Calu3 (cell line): ENCODE results near the gene EYA4. TPM values are rescaled to one million over a fixed set of nuclear protein-coding genes. Genes with fewer than 3 reads are reported as not detected.

Experiments
- BruUV-seq: library from RNA; stranded (reverse); fragments of 400-500 nt; replicated peaks from 2 replicates; lab custom pipeline; 2021; lab: Mats Ljungman, UMichigan
- CTCF ChIA-PET: fragments of 300-600 bp; sonication (Branson Sonifier 250); formaldehyde crosslinking; loops from one replicate; lab custom pipeline; 2022; ENCODE audit warnings: antibody characterized with exemption; lab: Charles Lee
- DNase-seq: peaks from one replicate; pipeline ENCODE4 v3.0.0; 2022
- H3K27ac Mint-ChIP-seq: one replicate; pipeline ENCODE4 v1.8.0; 2022; ENCODE audit warnings: mixed read lengths; ENCODE audit not compliant: unreplicated experiment
- H3K27me3 Mint-ChIP-seq: one replicate; pipeline ENCODE4 v1.8.0; 2022; ENCODE audit warnings: mixed read lengths; ENCODE audit not compliant: unreplicated experiment
- H3K36me3 Mint-ChIP-seq: one replicate; pipeline ENCODE4 v1.8.0; 2022; ENCODE audit warnings: mild to moderate bottlenecking, moderate library complexity, mixed read lengths; ENCODE audit not compliant: insufficient read depth, unreplicated experiment
- H3K4me1 Mint-ChIP-seq: one replicate; pipeline ENCODE4 v1.8.0; 2022; ENCODE audit warnings: mild to moderate bottlenecking, low read depth, mixed read lengths; ENCODE audit not compliant: unreplicated experiment
- H3K4me3 Mint-ChIP-seq: one replicate; pipeline ENCODE4 v1.8.0; 2022; ENCODE audit warnings: mild to moderate bottlenecking, low read depth, moderate library complexity, mixed read lengths; ENCODE audit not compliant: unreplicated experiment
- H3K9me3 Mint-ChIP-seq: one replicate; pipeline ENCODE4 v1.8.0; 2022; ENCODE audit warnings: low read depth, mixed read lengths; ENCODE audit not compliant: unreplicated experiment
- CTCF ChIP-seq: fragments of 200-600 bp; IDR thresholded peaks from one replicate; pipeline ENCODE4 v1.8.0; 2022; ENCODE audit warnings: antibody characterized with exemption; ENCODE audit not compliant: unreplicated experiment
- intact Hi-C: fragments of 100-400 bp; cut with micrococcal nuclease; formaldehyde crosslinking; loops from one replicate; pipeline ENCODE4 v1.10.0; 2022; ENCODE audit not compliant: unreplicated experiment
- total RNA-seq: library from RNA; stranded (reverse); gene quantifications from 2 replicates; pipeline ENCODE4 v1.2.3, GENCODE V29; 2022

Gene EYA4
- total RNA-seq, 1 experiment from 2014 or later: 55.1 TPM

GRCh38 chr6:133201231-133201630 is 39.9 kb upstream of the EYA4 start:
- Mint-ChIP-seq H3K36me3 (no peaks in the 10 kb centered on the region), H3K27me3 (no peaks in the 10 kb centered on the region), H3K4me3 (no peak overlapping the region), H3K9me3 (no peaks in the 10 kb centered on the region), H3K27ac (no peak overlapping the region), H3K4me1 (peaks cover 10% of the 10 kb centered on the region)
- DNase-seq: no peak
- no peak for TF ChIP-seq CTCF
- intact Hi-C loops: no loop called here
- BruUV-seq: no TSS peak
- CTCF ChIA-PET: no interaction called here

DNA sequence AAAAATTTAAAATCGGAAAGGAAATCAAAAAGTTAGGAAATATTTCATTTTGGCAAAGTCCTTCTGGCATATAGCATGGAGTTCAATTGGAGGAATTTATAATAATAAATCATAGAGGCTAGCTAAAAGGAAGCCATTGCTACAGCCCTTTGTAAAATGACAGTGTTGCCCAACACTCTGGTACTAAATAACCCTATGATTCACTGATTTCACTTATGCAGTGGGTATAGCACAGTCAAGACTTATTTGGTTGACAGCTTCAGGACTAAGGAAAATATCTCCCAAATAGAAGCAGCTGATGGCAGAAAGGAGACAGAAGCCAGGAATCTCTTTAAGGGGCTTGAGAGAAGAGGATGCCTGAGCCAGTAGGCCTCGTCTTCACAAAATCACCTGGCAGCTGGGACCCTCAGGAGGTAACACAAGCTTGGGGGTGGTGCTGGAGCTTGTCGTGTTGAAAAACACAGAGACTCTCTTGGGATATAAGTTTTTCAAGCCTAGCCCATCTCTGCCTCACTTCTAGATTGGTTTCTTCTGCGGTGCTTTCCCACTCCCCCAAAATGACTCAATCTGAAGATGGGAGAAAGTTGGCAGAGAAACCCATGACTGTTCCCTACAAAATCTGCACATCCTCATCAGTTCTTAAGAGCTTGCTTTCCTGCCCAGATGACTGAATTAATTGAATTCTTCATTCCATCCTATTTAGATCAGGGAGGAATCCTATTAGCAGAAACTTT is 38.4 kb upstream of the EYA4 start:
- Mint-ChIP-seq H3K36me3 (no peaks in the 10 kb centered on the region), H3K4me1 (peaks cover 10% of the 10 kb centered on the region), H3K4me3 (no peak overlapping the region), H3K27me3 (no peaks in the 10 kb centered on the region), H3K9me3 (no peaks in the 10 kb centered on the region), H3K27ac (no peak overlapping the region)
- CTCF ChIA-PET: interaction anchor here (0.5 to 0.6 kb wide), 2 partner anchors 11 to 1097 kb away, joined by 3 to 4 read pairs; no protein-coding TSS in a partner anchor
- no TSS peak for BruUV-seq
- no peak for DNase-seq
- intact Hi-C loops: no loop called here
- TF ChIP-seq CTCF: no peak

- BruUV-seq: no TSS peak
- no peaks in the 10 kb centered on the region for H3K36me3 Mint-ChIP-seq
- CTCF ChIA-PET: no interaction called here
- no peaks in the 10 kb centered on the region for H3K27me3 Mint-ChIP-seq
- H3K27ac Mint-ChIP-seq: no peak overlapping the region
- no peak for TF ChIP-seq CTCF
- H3K4me3 Mint-ChIP-seq: no peak overlapping the region
- no peak for DNase-seq
- peaks cover 10% of the 10 kb centered on the region for H3K4me1 Mint-ChIP-seq
- H3K9me3 Mint-ChIP-seq: no peaks in the 10 kb centered on the region
- intact Hi-C loops: no loop called here
Measured at GRCh38 chr6:133203344-133203697, 37.8 kb upstream of the EYA4 start.

DNA sequence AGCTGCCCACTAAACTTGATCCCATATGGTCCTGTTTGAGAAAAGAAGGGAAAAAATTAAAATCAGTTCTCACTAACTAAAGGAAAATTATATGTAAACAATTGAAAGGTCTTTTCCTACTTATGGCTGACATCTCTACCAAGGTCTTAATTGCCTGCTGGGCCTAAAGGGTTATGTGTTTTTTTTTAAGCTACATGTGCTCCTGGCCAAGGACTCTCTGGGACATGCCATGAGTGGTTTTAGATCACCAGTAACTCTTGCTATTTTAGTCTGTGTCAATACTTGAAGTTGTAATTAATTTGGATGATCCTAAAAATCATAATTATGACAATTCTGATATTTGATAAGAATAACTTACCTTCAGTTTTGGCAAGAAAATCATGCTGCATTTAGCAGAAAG is 35.9 kb upstream of the EYA4 start:
- DNase-seq: no peak
- Mint-ChIP-seq H3K9me3 (no peaks in the 10 kb centered on the region), H3K4me3 (no peak overlapping the region), H3K27ac (no peak overlapping the region), H3K27me3 (no peaks in the 10 kb centered on the region), H3K4me1 (no peaks in the 10 kb centered on the region), H3K36me3 (no peaks in the 10 kb centered on the region)
- TF ChIP-seq CTCF: no peak
- CTCF ChIA-PET: no interaction called here
- intact Hi-C loops: no loop called here
- no TSS peak for BruUV-seq
